DOHH2 (cell line): ENCODE measurements around the gene ANKDD1A.

Experiments
- EZH2phosphoT487 ChIP-seq: fragments of 200-600 bp; sonication (generic); IDR thresholded peaks from 2 replicates; pipeline ENCODE4 v1.6.1; 2017; ENCODE audit warnings: borderline replicate concordance, mild to moderate bottlenecking, antibody characterized with exemption, low read length, moderate library complexity, mixed read lengths
- TF ChIP-seq, protein P1 (sequence below): fragments of 200-600 bp; sonication (generic); IDR thresholded peaks from one replicate; pipeline ENCODE4 v1.5.1; 2014; ENCODE audit warnings: antibody characterized with exemption, mild to moderate bottlenecking, low read depth, low read length; ENCODE audit not compliant: poor library complexity, severe bottlenecking

DNA sequence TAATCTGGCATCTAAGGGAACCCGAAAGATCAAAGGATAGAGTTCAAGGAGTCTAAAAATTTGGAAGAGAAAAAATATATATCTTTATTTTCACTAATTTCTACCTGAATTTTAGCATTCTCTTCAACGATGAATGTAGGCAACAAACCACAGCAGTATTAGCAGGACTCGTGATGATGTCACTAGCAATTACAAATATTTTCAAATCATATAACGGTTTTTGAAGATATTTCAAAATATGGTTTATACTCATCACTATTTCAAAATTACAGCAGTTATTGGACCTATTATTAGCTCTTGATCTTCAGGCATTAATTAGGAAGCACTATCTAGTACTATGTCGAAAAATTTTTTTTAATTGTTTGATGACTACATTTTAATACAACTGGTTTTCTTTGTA, 27.0 kb upstream of the ANKDD1A start:
- TF ChIP-seq, protein P1, sequence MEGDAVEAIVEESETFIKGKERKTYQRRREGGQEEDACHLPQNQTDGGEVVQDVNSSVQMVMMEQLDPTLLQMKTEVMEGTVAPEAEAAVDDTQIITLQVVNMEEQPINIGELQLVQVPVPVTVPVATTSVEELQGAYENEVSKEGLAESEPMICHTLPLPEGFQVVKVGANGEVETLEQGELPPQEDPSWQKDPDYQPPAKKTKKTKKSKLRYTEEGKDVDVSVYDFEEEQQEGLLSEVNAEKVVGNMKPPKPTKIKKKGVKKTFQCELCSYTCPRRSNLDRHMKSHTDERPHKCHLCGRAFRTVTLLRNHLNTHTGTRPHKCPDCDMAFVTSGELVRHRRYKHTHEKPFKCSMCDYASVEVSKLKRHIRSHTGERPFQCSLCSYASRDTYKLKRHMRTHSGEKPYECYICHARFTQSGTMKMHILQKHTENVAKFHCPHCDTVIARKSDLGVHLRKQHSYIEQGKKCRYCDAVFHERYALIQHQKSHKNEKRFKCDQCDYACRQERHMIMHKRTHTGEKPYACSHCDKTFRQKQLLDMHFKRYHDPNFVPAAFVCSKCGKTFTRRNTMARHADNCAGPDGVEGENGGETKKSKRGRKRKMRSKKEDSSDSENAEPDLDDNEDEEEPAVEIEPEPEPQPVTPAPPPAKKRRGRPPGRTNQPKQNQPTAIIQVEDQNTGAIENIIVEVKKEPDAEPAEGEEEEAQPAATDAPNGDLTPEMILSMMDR = no peak
- TF ChIP-seq EZH2phosphoT487 = no peak
